Endodermal cell (in vitro differentiated cells): ENCODE data around the gene LRRC1. TPM values are rescaled to one million over a fixed set of nuclear protein-coding genes. Genes with fewer than 3 reads are reported as not detected.
"Not testable (repeated sequence)": the region's sequence is repeated elsewhere in the genome, so short reads cannot be mapped to it uniquely, and the experiment has no call there.

ENCODE experiments used
- DNase-seq: peaks from one replicate; pipeline ENCODE4 v3.0.0-alpha.2; 2017
- H3K27ac ChIP-seq: 2 replicates; pipeline ENCODE4 v1.5.1; 2013; ENCODE audit warnings: mild to moderate bottlenecking, low read depth, low read length, moderate library complexity
- H3K27me3 ChIP-seq: 2 replicates; pipeline ENCODE4 v1.6.1; 2013; ENCODE audit warnings: mild to moderate bottlenecking, low read length, moderate library complexity; ENCODE audit not compliant: insufficient read depth, control insufficient read depth, poor library complexity, severe bottlenecking
- H3K36me3 ChIP-seq: 2 replicates; pipeline ENCODE4 v1.7.0; 2013; ENCODE audit warnings: mild to moderate bottlenecking, low read length, moderate library complexity; ENCODE audit not compliant: control insufficient read depth, insufficient read depth
- H3K4me1 ChIP-seq: one replicate; pipeline ENCODE4 v1.7.0; 2013; ENCODE audit warnings: low read length; ENCODE audit not compliant: control insufficient read depth, insufficient read depth
- H3K4me3 ChIP-seq: 2 replicates; pipeline ENCODE4 v1.5.1; 2013; ENCODE audit warnings: mild to moderate bottlenecking, low read length, moderate library complexity
- H3K9ac ChIP-seq: 2 replicates; pipeline ENCODE4 v1.6.1; 2013; ENCODE audit warnings: mild to moderate bottlenecking, low read length, moderate library complexity; ENCODE audit not compliant: poor library complexity, severe bottlenecking; ENCODE audit errors: extremely low read depth
- H3K9me3 ChIP-seq: 2 replicates; pipeline ENCODE4 v1.6.1; 2013; ENCODE audit warnings: mild to moderate bottlenecking, low read length, moderate library complexity; ENCODE audit not compliant: control insufficient read depth
- H3K27ac Mint-ChIP-seq: 2 replicates; pipeline ENCODE4 v1.8.0; 2020; ENCODE audit warnings: mixed read lengths
- H3K27me3 Mint-ChIP-seq: 2 replicates; pipeline ENCODE4 v1.8.0; 2021; ENCODE audit warnings: mild to moderate bottlenecking, mixed read lengths; ENCODE audit not compliant: insufficient read depth
- H3K36me3 Mint-ChIP-seq: 2 replicates; pipeline ENCODE4 v1.8.0; 2020; ENCODE audit warnings: low read depth, mixed read lengths
- H3K4me1 Mint-ChIP-seq: 2 replicates; pipeline ENCODE4 v1.8.0; 2020; ENCODE audit warnings: mixed read lengths
- H3K4me3 Mint-ChIP-seq: 2 replicates; pipeline ENCODE4 v1.8.0; 2020; ENCODE audit warnings: mild to moderate bottlenecking, moderate library complexity, mixed read lengths
- H3K9me3 Mint-ChIP-seq: 2 replicates; pipeline ENCODE4 v1.8.0; 2020; ENCODE audit warnings: mild to moderate bottlenecking, mixed read lengths
- CTCF ChIP-seq: fragments of 200-600 bp; sonication (generic); conservative IDR thresholded peaks from 2 replicates; pipeline ENCODE4 v1.5.0; 2021; ENCODE audit warnings: antibody characterized with exemption, mild to moderate bottlenecking
- WGBS, 2 experiments: methylation state at CpG; one replicate each; pipeline versions ENCODE4 v1.1.5 to v1.1.7; 2013; ENCODE audit warnings: missing lambda C conversion rate in 2 of 2, mixed read lengths in 1 of 2; ENCODE audit not compliant: insufficient coverage in 1 of 2, insufficient read length in 1 of 2; 5-methylcytosine and 5-hydroxymethylcytosine counted together
- total RNA-seq, 2 donors: library from RNA; stranded (reverse); fragmentation: NEBNext Ultra II Directional in 1 of 2; extraction: Animal tissue kit (Norgen Biotek cat#: 25700) in 1 of 2; gene quantifications; 2 replicates in 1 of 2; 3 replicates in 1 of 2; pipeline ENCODE4 v1.2.1, GENCODE V29; 2021

Gene LRRC1
- total RNA-seq, 2 donors from 2014 or later: 14.1 to 15.3 TPM

- no peak for TF ChIP-seq CTCF
- Histone ChIP-seq H3K9ac (no peak overlapping the region), H3K27me3 (no peaks in the 10 kb centered on the region), H3K4me1 (peaks cover 5% of the 10 kb centered on the region), H3K9me3 (no peaks in the 10 kb centered on the region), H3K36me3 (no peaks in the 10 kb centered on the region), H3K27ac (no peak overlapping the region), H3K4me3 (no peak overlapping the region)
- H3K9me3 Mint-ChIP-seq: no peaks in the 10 kb centered on the region
- H3K4me1 Mint-ChIP-seq: peaks cover 44% of the 10 kb centered on the region
- no peak overlapping the region for H3K27ac Mint-ChIP-seq
- H3K4me3 Mint-ChIP-seq: no peak overlapping the region
- peak; percentile 64 for DNase-seq
- no peaks in the 10 kb centered on the region for H3K36me3 Mint-ChIP-seq
- WGBS, 2 experiments: 72 to 77% methylated on average over 3 to 7 of the region's 7 CpGs
- H3K27me3 Mint-ChIP-seq: peaks cover 1% of the 10 kb centered on the region
These were observed 10.2 kb downstream of the LRRC1 start for GRCh38 chr6:53805016-53805415.

- peak overlapping the region; percentile 0 for H3K4me3 ChIP-seq
- no peak overlapping the region for H3K9ac ChIP-seq
- H3K36me3 ChIP-seq: no peaks in the 10 kb centered on the region
- H3K27ac ChIP-seq: no peak overlapping the region
- H3K27ac Mint-ChIP-seq: no peak overlapping the region
- peaks cover 5% of the 10 kb centered on the region for H3K4me1 ChIP-seq
- peak; percentile 86 for DNase-seq
- no peaks in the 10 kb centered on the region for H3K27me3 ChIP-seq
- H3K9me3 ChIP-seq: no peaks in the 10 kb centered on the region
- H3K4me1 Mint-ChIP-seq: peaks cover 47% of the 10 kb centered on the region
- H3K27me3 Mint-ChIP-seq: peaks cover 1% of the 10 kb centered on the region
- no peaks in the 10 kb centered on the region for H3K9me3 Mint-ChIP-seq
- 33 to 43% methylated on average over 4 of the region's 4 CpGs for WGBS, 2 experiments
- H3K36me3 Mint-ChIP-seq: no peaks in the 10 kb centered on the region
- no peak for TF ChIP-seq CTCF
- H3K4me3 Mint-ChIP-seq: no peak overlapping the region
These were observed 10.9 kb downstream of the LRRC1 start for GRCh38 chr6:53805725-53806124.

- not testable (repeated sequence) for H3K9me3 ChIP-seq, H3K4me3 ChIP-seq, H3K9ac ChIP-seq, H3K36me3 Mint-ChIP-seq, H3K27ac Mint-ChIP-seq, H3K27me3 Mint-ChIP-seq, H3K36me3 ChIP-seq, H3K27me3 ChIP-seq, H3K4me3 Mint-ChIP-seq, H3K9me3 Mint-ChIP-seq, H3K27ac ChIP-seq, DNase-seq
- H3K4me1 ChIP-seq: peaks cover 14% of the 10 kb centered on the region
- WGBS, 2 experiments: 85% methylated on average over 4 of the region's 6 CpGs; no CpG with 5 or more reads in 1 of the 2 experiments
- peaks cover 59% of the 10 kb centered on the region for H3K4me1 Mint-ChIP-seq
These were observed 12.8 kb downstream of the LRRC1 start for GRCh38 chr6:53807606-53808005.

- H3K27me3 ChIP-seq: no peaks in the 10 kb centered on the region
- peaks cover 7% of the 10 kb centered on the region for H3K27me3 Mint-ChIP-seq
- no peak overlapping the region for H3K9ac ChIP-seq
- peaks cover 61% of the 10 kb centered on the region for H3K4me1 Mint-ChIP-seq
- H3K9me3 ChIP-seq: no peaks in the 10 kb centered on the region
- H3K9me3 Mint-ChIP-seq: no peaks in the 10 kb centered on the region
- no peak overlapping the region for H3K27ac ChIP-seq
- H3K36me3 Mint-ChIP-seq: no peaks in the 10 kb centered on the region
- no peak overlapping the region for H3K4me3 Mint-ChIP-seq
- no peak overlapping the region for H3K27ac Mint-ChIP-seq
- H3K4me3 ChIP-seq: no peak overlapping the region
- H3K4me1 ChIP-seq: peaks cover 14% of the 10 kb centered on the region
- DNase-seq: no peak
- no peaks in the 10 kb centered on the region for H3K36me3 ChIP-seq
- no peak for TF ChIP-seq CTCF
These were observed 13.6 kb downstream of the LRRC1 start for GRCh38 chr6:53808302-53808881.
